8988T (cell line): ENCODE data around the gene SYNE2.
"Not testable (repeated sequence)": the region's sequence is repeated elsewhere in the genome, so short reads cannot be mapped to it uniquely, and the experiment has no call there.

ENCODE experiments used
- DNase-seq: peaks from one replicate; pipeline ENCODE4 v3.0.0; 2011

Gene SYNE2

DNA sequence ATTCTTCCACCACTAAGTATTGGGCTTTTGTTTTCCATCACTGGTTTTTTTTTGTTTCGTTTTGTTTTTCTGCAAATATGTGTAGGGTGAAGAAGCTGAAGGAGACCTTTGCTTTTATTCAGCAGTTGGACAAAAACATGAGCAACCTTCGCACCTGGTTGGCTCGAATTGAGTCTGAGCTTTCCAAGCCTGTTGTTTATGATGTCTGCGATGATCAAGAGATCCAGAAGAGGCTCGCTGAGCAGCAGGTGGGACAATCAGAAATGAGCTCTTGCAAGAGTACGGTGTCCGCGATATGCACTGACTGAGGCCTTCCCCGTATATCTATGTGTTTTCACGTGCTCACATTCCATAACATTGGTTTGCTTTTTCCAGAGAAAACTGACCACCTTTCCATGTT lies 349.9 kb downstream of the SYNE2 start:
- DNase-seq: no peak

DNA sequence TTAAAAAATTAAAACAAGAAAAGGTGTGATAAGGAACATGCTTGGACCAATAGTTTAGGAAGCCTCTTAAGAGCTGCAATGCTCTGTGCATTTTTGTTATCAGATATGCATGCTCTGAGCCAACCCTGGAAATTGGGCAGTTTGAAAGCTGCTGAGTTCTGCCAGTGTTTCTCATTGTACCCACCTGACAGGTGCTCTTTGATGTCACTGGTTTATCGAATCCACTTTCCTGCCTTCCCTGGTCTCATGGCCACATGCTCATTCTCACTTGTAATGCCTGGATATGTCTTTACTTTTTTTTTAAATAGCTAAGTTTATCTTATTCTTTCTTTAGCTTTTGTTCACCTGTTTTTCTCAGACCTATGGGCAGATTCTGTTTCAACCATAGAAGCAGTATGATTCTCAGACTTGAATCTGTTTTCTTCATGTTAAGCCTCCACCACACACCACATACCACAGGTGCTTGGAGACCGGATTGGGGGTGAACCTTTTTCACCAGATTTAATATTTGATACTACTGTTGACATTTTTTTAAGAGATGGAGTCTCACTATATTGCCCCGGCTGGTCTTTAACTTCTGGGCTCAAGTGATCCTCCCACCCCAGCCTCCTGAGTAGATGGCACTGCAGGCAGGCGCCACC lies 350.7 kb downstream of the SYNE2 start:
- no peak for DNase-seq

DNA sequence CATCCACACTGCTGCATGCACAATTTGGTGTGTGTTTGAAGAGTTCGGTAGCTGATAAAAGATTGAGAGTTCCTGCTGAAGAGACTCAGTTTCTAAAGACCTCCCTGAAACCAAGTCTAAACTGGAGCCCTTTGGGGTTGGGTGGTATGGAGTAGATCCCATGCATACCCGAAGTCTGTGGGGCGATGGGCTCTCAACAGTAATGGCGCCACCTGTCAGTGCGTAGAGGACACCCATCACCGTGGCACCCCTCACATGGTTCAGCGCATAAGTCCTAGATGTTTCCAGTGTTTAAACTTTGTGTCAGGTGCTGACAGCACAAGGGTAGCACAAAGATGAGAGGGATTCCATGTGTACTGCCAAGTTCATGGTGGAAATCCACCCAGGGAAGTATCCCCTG lies 355.5 kb downstream of the SYNE2 start:
- DNase-seq: no peak

DNA sequence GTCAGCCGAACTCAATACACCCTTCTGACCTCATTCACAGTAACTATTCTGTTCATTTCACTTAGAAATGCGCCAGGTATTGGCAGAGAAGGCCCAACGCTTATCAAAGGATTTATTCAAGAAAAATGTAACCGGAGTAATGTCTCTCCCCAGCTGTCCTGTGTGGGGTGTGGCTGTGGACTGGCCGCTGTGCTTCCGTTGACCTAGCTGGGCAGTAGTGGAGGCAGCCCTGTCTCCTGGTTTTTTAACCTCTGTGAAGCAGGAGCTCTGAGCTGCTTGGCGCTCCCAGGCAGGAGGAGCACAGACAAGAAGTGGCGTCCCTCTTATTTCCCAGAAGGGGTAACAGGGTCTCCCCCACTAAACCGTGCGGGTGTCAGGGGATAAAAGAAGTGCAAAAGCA lies 356.2 kb downstream of the SYNE2 start:
- no peak for DNase-seq

DNA sequence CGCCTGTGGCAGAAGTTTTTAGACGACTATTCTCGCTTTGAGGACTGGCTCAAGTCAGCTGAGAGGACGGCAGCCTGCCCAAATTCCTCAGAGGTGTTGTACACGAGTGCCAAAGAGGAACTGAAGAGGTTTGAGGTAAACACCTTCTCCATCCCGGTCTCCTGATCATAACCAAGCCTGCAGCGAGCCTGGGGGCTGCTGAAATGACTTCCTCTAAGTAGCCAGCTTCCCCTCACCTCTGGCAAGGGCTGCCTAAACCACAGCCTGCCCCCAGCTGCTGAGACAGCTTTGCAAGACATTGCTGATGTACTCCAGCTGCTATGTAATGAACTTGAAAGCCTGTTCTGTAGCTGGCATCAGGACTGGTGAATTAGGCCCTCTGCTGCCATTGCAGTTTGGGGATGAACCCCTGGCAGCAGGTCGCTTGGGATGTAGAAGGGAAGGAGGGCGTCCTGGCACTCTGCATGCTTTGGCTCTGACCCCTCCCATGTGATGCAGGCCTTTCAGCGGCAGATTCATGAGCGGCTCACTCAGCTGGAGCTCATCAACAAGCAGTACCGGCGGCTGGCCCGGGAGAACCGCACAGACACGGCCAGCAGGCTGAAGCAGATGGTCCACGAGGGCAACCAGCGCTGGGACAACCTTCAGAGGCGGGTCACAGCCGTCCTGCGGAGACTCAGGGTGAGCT lies 356.8 kb downstream of the SYNE2 start:
- DNase-seq: no peak

DNA sequence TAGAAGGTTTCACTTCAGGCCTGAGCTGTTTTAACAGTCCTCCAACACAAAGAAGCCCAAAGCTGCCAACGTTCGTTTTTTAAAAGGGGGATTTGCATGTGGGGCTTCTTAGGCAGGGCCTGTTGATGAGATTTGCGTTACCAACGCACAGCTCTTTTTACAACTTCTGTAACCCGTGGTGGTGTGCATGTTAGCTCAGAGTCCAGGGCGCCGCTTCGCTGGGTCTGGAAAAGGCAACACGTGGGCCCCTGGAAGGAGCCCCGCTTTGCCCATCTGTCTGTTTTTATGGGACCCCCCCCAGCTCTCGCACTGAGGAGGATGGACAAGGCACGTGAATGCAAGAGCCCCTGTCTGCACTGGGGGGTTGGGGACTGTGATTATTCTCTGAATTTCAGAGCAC lies 357.4 kb downstream of the SYNE2 start:
- no peak for DNase-seq

DNA sequence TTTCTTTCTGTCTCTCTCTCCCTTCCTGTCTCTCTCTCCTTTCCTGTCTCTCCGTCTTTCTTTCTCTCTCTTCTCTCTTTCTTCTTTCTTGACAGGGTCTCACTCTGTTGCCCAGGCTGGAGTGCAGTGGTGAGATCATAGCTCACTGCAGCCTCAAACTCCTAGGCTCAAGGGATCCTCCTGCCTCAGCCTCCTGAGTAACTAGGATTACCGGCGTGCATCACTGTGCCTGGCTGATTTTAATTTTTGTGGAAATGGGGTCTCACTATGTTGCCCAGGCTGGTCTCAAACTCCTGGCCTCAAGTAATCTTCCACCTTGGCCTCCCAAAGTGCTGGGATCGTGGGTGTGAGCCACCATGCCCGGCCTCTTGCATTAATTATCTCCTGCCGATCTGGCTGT lies 358.1 kb downstream of the SYNE2 start:
- DNase-seq: not testable (repeated sequence)

DNA sequence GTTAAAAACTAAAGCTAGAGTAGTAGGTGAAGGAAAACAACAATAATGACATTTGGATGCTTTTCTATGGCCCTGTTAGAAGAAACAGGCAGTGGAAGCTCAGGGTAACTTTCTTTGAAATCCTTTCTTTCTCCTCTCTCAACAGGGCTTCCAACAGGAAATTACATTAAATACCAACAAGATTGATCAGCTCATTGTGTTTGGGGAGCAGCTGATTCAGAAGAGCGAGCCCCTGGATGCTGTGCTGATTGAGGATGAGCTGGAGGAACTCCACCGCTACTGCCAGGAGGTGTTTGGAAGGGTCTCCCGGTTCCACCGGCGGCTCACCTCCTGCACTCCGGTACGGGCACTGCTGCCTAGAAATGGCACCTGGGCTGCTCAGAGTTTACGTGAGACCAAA lies 359.9 kb downstream of the SYNE2 start:
- DNase-seq: no peak

DNA sequence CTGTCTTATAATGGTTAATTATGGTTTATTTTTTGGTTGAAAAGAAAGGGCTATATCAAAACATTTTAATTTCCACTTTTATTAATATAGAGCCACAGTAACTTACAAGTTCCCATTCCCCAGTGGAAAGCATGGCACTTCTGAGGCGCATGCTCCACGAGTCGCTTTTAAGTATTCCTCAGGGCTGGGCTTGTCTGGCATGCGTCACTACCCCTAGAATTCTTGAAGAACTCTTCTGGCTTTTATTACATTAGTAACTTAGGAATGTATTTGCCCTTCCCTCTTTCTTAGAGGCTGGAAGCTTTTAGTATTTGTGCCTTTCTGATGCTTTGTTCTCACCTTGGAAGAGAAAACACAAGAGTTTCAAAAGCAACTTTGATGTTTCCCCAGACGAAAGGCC lies 360.3 kb downstream of the SYNE2 start:
- no peak for DNase-seq

DNA sequence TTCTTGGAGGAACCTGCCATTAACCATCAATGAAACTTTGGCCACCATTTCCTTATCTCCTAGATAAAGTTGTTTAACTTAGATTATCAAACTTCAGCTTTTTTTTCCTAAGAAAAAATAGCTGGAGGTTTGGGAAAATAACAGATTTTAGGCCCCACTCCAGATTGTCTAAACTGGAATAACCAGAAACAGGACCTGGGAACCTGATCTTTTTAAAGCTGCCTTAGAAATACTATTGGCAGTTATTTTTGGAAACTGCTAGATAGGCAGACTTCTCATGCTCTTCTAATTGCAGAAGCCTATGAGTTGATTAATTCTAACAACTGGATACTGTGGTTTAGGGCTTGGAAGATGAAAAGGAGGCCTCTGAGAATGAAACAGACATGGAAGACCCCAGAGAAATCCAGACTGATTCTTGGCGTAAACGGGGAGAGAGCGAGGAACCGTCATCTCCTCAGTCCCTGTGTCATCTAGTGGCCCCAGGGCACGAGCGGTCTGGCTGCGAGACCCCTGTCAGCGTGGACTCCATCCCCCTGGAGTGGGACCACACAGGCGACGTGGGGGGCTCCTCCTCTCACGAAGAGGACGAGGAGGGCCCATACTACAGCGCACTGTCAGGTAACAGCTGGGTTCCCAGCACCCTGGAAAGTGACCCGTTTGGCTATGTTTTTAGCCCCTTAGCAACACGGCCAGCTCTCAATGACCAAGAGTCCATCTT lies 361.2 kb downstream of the SYNE2 start:
- DNase-seq: no peak

DNA sequence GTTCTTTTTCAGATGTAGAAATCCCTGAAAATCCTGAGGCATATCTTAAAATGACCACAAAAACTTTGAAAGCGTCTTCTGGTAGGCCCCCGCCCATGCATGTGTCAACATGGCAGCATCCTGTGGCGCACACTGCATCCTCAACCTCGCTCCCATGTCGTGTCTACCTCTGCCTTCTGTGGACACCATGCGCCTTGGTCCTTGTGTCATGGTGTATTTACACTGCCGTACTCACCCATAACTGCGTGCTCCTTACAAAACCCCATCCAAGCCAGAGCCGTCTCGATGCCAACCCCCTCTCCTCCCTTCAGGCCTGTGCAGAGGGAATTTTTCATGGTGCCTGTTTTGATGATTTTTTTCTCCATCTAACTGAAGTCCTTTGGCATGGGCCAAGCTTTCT lies 362.5 kb downstream of the SYNE2 start:
- DNase-seq: no peak

DNA sequence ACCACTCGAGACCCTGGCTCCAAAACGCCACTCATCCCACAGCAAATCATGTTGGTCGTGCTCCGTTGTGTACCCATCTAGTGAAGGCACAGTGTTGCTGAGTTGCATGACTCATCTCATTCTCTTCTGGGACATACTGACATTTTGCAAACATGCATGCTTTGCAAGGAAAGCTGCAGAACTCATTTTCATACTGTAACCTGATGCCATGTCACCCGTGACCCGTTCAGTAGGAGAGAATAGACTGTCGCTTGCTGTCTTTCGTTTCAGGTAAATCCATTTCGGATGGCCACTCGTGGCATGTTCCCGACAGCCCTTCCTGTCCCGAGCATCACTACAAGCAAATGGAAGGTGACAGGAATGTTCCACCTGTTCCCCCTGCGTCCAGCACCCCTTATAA lies 363.2 kb downstream of the SYNE2 start:
- DNase-seq: no peak

DNA sequence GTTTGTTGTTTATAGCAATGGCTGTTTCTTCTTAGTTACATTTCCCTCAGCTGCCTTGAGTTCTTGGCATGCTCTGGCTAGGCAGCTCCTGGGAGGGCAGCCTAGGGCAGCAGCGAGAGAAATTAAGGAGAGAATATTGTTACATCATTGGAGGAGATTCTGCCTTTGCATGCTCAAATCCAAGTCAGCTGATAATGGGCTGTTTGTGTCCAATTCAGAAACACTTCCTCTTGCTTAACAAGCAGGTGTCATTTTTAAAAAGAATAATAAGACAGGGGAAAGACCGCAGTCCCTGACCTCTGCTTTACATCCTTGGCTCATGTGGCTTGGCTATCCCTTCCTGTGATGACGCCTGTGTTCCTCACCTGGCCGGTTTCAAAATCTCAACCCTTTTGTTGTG lies 364.5 kb downstream of the SYNE2 start:
- no peak for DNase-seq

DNA sequence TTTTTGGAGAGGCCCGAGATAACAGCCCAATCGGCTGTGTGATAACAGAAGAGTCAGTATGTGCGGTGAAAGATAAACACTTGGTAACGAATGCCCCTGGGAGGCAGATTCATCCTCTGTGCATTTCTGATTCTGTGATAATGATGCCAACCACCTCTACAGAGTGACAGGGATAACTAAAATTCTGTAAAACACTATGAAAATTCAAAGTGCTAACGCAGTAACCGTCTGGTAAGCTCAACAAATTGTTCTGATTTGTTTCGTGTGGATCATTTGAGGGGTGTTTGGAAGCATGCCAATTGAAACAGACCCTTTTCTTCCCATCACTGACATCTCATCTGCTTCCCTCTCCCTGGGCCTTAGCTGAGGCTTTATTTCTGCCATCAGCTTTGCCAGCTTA lies 365.0 kb downstream of the SYNE2 start:
- DNase-seq: no peak

DNA sequence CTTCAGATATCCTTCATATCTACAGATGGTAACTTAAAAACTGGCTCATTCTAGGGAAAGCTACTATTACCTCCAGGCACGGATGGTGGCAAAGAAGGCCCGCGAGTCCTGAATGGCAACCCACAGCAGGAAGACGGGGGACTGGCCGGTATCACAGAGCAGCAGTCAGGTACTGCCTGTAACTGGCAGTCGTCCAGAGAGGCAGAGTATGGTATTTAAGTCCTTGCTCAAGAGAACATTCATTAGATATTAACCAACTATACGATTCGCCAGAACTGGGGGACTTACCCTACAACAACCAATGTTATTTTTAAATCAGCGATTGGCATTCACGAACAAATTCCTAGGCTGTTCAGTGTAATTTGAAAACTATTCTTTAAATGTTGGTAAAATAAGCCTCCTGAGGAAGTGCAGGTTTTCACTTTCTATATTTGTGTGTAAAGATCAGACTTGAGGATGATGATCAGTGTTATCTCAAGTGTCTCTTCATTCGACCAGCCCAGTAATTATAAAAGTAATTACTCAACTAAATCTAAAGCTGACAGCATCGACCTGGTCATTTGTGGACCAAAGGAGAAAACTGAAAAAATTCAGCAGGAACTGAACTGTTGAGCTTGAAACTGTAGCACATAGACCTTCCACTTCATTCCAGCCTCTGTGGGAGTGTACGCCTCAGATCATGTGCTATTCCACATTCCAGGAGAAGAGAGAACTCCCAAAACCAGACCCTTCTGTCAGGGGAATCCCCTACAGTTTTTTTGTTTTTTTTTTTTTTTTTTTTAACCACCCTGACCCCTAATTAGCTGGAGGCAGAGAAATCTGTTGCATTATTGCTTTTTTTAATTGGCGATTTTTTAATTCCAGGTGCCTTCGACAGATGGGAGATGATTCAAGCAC lies 365.8 kb downstream of the SYNE2 start:
- no peak for DNase-seq

DNA sequence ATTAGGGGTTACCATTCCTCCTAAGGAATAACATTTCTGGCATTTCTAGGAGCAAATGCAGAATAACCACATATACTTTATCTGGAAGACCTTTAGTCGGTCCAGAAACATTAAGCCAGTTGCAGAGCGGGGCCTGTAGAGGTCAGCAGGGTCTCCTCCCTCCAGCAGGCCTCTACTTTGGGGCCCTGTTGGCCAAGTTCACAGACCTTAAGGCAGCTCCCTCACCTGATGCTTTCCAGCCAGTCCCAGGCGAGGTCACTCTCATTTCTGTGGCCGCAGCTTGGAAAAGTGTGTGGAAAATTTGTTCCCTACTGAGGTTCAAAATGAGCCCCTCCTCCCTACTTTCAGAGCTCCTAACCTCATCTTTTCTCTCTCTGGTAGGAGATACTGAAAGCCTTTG lies 367.3 kb downstream of the SYNE2 start:
- no peak for DNase-seq

DNA sequence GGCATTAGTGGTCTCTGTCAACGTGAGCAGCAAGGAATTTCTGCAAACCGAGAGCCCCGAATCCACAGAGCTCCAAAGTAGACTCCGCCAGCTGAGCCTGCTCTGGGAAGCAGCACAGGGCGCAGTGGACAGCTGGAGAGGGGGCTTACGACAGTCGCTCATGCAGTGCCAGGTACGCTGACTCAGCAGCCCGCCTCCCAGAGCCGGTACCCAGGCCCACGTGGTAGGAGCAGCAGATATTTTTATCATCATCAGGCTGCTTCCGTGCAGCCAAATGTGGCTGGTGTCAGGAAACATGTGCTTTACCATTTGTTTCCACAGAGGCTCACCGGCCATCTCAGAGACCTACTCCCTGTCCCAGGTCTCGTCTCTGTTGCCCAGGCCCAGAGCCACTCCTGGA lies 367.7 kb downstream of the SYNE2 start:
- DNase-seq: no peak

DNA sequence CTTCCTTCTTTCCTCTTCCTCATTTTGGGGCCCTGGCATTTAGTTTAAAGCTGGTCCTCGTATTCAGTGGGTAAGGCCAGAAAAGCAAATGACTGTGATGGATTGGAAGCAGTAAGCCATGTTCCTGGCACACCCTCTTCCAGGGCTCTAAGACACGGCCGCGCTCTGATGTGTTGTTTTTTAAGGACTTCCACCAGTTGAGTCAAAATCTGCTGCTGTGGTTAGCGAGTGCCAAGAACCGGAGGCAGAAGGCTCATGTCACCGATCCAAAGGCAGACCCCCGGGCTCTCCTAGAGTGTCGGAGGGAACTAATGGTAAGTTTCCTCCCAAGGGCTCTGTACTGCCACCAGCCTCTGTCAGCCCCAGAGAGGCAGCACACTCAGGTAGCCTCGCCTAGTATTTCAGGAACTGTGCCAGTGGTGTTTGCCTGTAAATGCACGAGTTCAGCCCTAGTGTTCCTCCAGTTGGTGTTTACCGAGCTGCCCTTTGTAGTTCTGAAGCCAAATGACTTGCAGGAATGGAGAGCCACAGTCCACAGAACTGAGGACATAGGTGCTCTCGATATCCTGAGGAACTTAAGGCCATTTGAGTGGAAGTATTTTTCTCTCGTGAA lies 368.7 kb downstream of the SYNE2 start:
- DNase-seq: no peak

DNA sequence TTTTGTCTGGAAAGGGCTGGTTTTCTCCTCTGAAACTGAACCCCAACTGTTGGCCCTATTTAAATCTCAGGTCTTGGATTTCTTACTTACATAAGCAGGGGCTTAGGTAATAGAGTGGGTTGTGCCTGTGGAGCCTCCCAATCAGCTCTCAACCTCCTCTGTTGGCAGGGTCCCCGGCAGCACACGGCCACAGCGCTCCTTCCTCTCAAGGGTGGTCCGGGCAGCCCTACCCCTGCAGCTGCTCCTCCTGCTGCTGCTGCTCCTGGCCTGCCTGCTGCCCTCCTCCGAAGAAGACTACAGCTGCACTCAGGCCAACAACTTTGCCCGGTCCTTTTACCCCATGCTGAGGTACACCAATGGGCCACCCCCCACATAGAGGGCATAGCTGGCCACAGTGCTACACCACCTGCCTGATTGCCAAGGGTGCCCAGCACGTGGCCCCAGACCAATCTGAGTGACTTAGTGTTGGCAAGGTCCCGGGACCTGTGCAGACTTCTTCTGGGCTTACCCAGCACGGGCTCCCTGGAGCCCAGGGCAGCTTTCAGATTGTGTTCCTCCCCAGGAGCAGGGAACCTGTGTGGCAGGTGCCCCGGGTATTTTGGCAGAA lies 372.4 kb downstream of the SYNE2 start:
- no peak for DNase-seq

DNA sequence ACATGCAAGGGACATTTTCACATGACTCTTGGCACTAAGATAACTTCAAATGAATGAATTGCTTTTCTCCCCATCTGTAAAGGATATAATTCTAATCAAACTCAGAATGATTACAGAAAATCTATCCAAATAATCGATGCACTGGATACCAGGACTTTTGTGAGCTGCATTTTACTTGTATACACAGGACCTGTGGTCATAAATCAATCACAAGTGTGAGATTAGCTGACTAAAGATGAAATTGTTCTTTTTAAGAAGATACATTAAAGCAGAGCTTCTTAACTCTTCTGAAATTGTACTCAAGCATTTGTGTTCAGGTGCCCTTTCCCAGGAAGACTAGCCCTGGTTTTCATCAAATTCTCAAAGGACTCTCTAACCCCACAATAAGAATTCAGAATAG lies 375.1 kb downstream of the SYNE2 start:
- DNase-seq: no peak

DNA sequence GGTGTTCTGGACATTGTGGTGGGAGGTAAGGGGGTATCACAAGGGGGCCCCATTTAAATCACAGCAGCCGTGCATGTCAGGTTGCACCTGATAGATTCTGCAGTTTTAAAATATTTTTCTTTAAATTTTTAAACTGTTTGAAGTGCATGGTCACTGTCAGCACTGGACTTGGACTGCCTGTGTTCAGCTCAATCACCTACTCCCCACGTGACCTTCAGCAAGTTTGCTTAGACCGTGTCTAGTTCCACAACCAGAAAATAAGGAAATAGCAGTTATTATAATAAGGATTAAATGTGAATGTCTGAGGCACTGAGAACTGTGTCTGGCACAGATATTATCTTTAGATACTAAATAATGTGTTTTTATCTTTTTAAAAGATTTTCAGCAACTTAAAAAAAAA lies 376.7 kb downstream of the SYNE2 start:
- DNase-seq: no peak

DNA sequence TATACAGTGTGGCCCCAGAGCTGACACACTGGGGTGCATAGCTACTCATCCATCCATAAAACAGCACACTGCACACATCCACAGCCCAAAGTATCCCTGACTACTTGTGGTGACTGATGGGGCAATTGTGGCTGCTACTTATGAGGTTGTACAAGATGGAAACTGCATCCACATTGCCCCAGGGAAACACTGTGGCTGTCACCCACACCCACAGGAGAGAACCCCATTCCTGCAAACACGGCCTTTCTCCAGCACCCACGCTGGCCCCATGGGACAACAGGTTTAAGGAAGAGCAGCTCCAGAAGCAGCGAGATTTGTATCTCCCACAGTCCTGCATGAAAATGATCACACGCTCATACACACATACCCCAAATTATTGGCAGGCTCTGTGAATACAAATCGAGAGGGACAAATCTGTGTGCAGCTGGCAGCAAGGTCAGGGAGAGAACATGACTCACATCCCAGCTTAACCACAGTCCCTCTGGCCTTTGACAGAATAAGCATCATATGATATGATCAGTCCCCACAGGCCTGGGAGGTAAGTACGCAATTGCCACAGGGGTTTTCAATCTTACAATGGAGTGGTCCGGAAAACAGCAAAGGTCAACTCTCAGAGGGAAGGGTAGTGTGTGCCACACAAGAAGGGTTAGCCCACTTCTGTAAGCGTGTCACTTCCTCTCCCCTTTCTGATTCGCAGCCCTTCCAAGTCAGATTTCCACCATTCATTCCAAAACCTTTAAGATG lies 379.5 kb downstream of the SYNE2 start:
- no peak for DNase-seq
